H9 (cell line): ENCODE results near the gene SH2D3C. TPM values are rescaled to one million over a fixed set of nuclear protein-coding genes. Genes with fewer than 3 reads are reported as not detected.

ENCODE experiments used
- DNase-seq: peaks from one replicate; pipeline ENCODE4 v3.0.0-alpha.2; 2017
- H2AFZ ChIP-seq: one replicate; pipeline ENCODE4 v1.6.1; 2013; ENCODE audit warnings: mild to moderate bottlenecking, low read length, control low read depth, moderate library complexity
- H2AK5ac ChIP-seq: 2 replicates; pipeline ENCODE4 v1.6.1; 2013; ENCODE audit warnings: low read length, control low read depth, mixed read lengths; ENCODE audit not compliant: insufficient read length
- H2BK120ac ChIP-seq: one replicate; pipeline ENCODE4 v1.6.1; 2013; ENCODE audit warnings: low read depth, mild to moderate bottlenecking, low read length, control low read depth, inconsistent platforms; ENCODE audit not compliant: poor library complexity, severe bottlenecking
- H2BK12ac ChIP-seq: 2 replicates; pipeline ENCODE4 v1.6.1; 2013; ENCODE audit warnings: low read length, control low read depth, mixed read lengths, low read depth; ENCODE audit not compliant: insufficient read length
- H2BK15ac ChIP-seq: 2 replicates; pipeline ENCODE4 v1.6.1; 2013; ENCODE audit warnings: low read depth, low read length, control low read depth
- H2BK20ac ChIP-seq: one replicate; pipeline ENCODE4 v1.6.1; 2013; ENCODE audit warnings: low read depth, mild to moderate bottlenecking, low read length, control low read depth, inconsistent platforms; ENCODE audit not compliant: poor library complexity, severe bottlenecking
- H2BK5ac ChIP-seq: 2 replicates; pipeline ENCODE4 v1.6.1; 2013; ENCODE audit warnings: low read length, control low read depth, mixed read lengths; ENCODE audit not compliant: insufficient read length
- H3K14ac ChIP-seq: 2 replicates; pipeline ENCODE4 v1.6.1; 2013; ENCODE audit warnings: low read length, control low read depth; ENCODE audit not compliant: insufficient read depth
- H3K18ac ChIP-seq: 2 replicates; pipeline ENCODE4 v1.6.1; 2013; ENCODE audit warnings: low read depth, mild to moderate bottlenecking, mixed read lengths, low read length, control low read depth; ENCODE audit not compliant: insufficient read length
- H3K23ac ChIP-seq: 2 replicates; pipeline ENCODE4 v1.6.1; 2013; ENCODE audit warnings: low read length, control low read depth, mixed read lengths, low read depth; ENCODE audit not compliant: insufficient read length
- H3K23me2 ChIP-seq: 2 replicates; pipeline ENCODE4 v1.6.1; 2013; ENCODE audit warnings: low read depth, mild to moderate bottlenecking, mixed read lengths, low read length, control low read depth; ENCODE audit not compliant: insufficient read length, poor library complexity, severe bottlenecking
- H3K27ac ChIP-seq: 2 replicates; pipeline ENCODE4 v1.5.1; 2013; ENCODE audit warnings: low read length, control low read depth, mixed read lengths, low read depth; ENCODE audit not compliant: insufficient read length
- H3K27me3 ChIP-seq: 2 replicates; pipeline ENCODE4 v1.6.1; 2013; ENCODE audit warnings: low read length, control low read depth, inconsistent platforms; ENCODE audit not compliant: insufficient read depth
- H3K4ac ChIP-seq: 2 replicates; pipeline ENCODE4 v1.6.1; 2013; ENCODE audit warnings: low read depth, mild to moderate bottlenecking, control low read depth, inconsistent platforms, low read length, moderate library complexity
- H3K4me1 ChIP-seq: 2 replicates; pipeline ENCODE4 v1.6.1; 2013; ENCODE audit warnings: low read length, control low read depth, inconsistent platforms; ENCODE audit not compliant: insufficient read depth
- H3K4me2 ChIP-seq: 2 replicates; pipeline ENCODE4 v1.6.1; 2013; ENCODE audit warnings: low read length, control low read depth, mixed read lengths; ENCODE audit not compliant: insufficient read length, insufficient read depth
- H3K56ac ChIP-seq: 2 replicates; pipeline ENCODE4 v1.6.1; 2013; ENCODE audit warnings: low read depth, mild to moderate bottlenecking, mixed read lengths, low read length, control low read depth; ENCODE audit not compliant: insufficient read length
- H3K79me1 ChIP-seq: 2 replicates; pipeline ENCODE4 v1.6.1; 2013; ENCODE audit warnings: low read depth, mild to moderate bottlenecking, moderate library complexity, low read length, control low read depth, inconsistent platforms; ENCODE audit not compliant: insufficient read depth, poor library complexity, severe bottlenecking
- H3K79me2 ChIP-seq: 2 replicates; pipeline ENCODE4 v1.6.1; 2013; ENCODE audit warnings: low read length, control low read depth, inconsistent platforms; ENCODE audit not compliant: insufficient read depth
- H3K9ac ChIP-seq: 2 replicates; pipeline ENCODE4 v1.6.1; 2013; ENCODE audit warnings: low read length, control low read depth, mixed read lengths; ENCODE audit not compliant: insufficient read length; ENCODE audit errors: extremely low read depth
- H3K9me3 ChIP-seq: one replicate; pipeline ENCODE4 v1.6.1; 2013; ENCODE audit warnings: low read depth, low read length, inconsistent platforms; ENCODE audit not compliant: control insufficient read depth
- H3T11ph ChIP-seq: one replicate; pipeline ENCODE4 v1.6.1; 2013; ENCODE audit warnings: mild to moderate bottlenecking, low read length, control low read depth, inconsistent platforms
- H4K20me1 ChIP-seq: one replicate; pipeline ENCODE4 v1.6.1; 2013; ENCODE audit not compliant: control insufficient read depth, insufficient read length, insufficient read depth
- H4K5ac ChIP-seq: 2 replicates; pipeline ENCODE4 v1.6.1; 2013; ENCODE audit warnings: low read depth, mild to moderate bottlenecking, mixed read lengths, low read length, control low read depth; ENCODE audit not compliant: insufficient read length
- H4K8ac ChIP-seq: replicated peaks from 2 replicates; pipeline ENCODE4 v1.6.1; 2013; ENCODE audit warnings: low read length, control low read depth, mixed read lengths, low read depth; ENCODE audit not compliant: insufficient read length
- H4K91ac ChIP-seq: 2 replicates; pipeline ENCODE4 v1.6.1; 2013; ENCODE audit warnings: low read depth, mild to moderate bottlenecking, moderate library complexity, mixed read lengths, low read length, control low read depth; ENCODE audit not compliant: insufficient read length
- H3K27ac Mint-ChIP-seq, 3 experiments: 2 replicates in 2 of 3; 3 replicates in 1 of 3; pipeline ENCODE4 v1.8.0; 2020 to 2021; ENCODE audit warnings: mixed read lengths in 3 of 3, mild to moderate bottlenecking in 1 of 3, moderate library complexity in 1 of 3
- H3K27me3 Mint-ChIP-seq: 2 replicates; pipeline ENCODE4 v1.8.0; 2021; ENCODE audit warnings: low read depth, mild to moderate bottlenecking, moderate library complexity, mixed read lengths
- H3K36me3 Mint-ChIP-seq, 3 experiments: 2 replicates in 2 of 3; 3 replicates in 1 of 3; pipeline ENCODE4 v1.8.0; 2020 to 2021; ENCODE audit warnings: low read depth in 3 of 3, mixed read lengths in 3 of 3; ENCODE audit not compliant: insufficient read depth in 1 of 3
- H3K4me1 Mint-ChIP-seq, 2 experiments: 2 replicates each; pipeline ENCODE4 v1.8.0; 2020; ENCODE audit warnings: mixed read lengths in 2 of 2
- H3K4me3 Mint-ChIP-seq, 2 experiments: 2 replicates in 1 of 2; 3 replicates in 1 of 2; pipeline ENCODE4 v1.8.0; 2020 to 2021; ENCODE audit warnings: mild to moderate bottlenecking in 2 of 2, mixed read lengths in 2 of 2, moderate library complexity in 1 of 2
- H3K9me3 Mint-ChIP-seq, 2 experiments: 2 replicates in 1 of 2; 3 replicates in 1 of 2; pipeline ENCODE4 v1.8.0; 2020; ENCODE audit warnings: mild to moderate bottlenecking in 2 of 2, mixed read lengths in 2 of 2, moderate library complexity in 1 of 2
- WGBS: extraction: QIAGEN DNeasy Blood & Tissue Kit; methylation state at CpG from one replicate; pipeline ENCODE4 v1.1.7; 2013; ENCODE audit warnings: missing lambda C conversion rate, low lambda C conversion rate, mixed read lengths; ENCODE audit not compliant: insufficient read length; ENCODE audit errors: extremely low coverage; 5-methylcytosine and 5-hydroxymethylcytosine counted together
- total RNA-seq: library from RNA; stranded (reverse); gene quantifications from 2 replicates; pipeline ENCODE4 v1.2.1, GENCODE V29; 2021
- TF ChIP-seq, protein P1 (sequence below): fragments of 200-600 bp; sonication (generic); conservative IDR thresholded peaks from 3 replicates; pipeline ENCODE4 v1.8.0; 2021; ENCODE audit warnings: antibody characterized with exemption, mild to moderate bottlenecking

SH2D3C gene
- total RNA-seq, 1 experiment from 2014 or later = 1.7 TPM

- Mint-ChIP-seq H3K4me1 (peaks cover 2 to 7% of the 10 kb centered on the region in 2 experiments), H3K27ac (no peak overlapping the region), H3K27me3 (peaks cover 4% of the 10 kb centered on the region), H3K4me3 (no peak overlapping the region), H3K9me3 (no peaks in the 10 kb centered on the region), H3K36me3 (peaks cover 0 to 4% (median 0%) of the 10 kb centered on the region in 3 experiments; a peak in 2 of 7 replicates)
- no peak overlapping the region for H3K23ac ChIP-seq
- WGBS = no CpG with 5 or more reads among the region's 5 CpGs
- H2BK15ac ChIP-seq = no peak overlapping the region
- TF ChIP-seq, protein P1, sequence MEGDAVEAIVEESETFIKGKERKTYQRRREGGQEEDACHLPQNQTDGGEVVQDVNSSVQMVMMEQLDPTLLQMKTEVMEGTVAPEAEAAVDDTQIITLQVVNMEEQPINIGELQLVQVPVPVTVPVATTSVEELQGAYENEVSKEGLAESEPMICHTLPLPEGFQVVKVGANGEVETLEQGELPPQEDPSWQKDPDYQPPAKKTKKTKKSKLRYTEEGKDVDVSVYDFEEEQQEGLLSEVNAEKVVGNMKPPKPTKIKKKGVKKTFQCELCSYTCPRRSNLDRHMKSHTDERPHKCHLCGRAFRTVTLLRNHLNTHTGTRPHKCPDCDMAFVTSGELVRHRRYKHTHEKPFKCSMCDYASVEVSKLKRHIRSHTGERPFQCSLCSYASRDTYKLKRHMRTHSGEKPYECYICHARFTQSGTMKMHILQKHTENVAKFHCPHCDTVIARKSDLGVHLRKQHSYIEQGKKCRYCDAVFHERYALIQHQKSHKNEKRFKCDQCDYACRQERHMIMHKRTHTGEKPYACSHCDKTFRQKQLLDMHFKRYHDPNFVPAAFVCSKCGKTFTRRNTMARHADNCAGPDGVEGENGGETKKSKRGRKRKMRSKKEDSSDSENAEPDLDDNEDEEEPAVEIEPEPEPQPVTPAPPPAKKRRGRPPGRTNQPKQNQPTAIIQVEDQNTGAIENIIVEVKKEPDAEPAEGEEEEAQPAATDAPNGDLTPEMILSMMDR = no peak
- no peaks in the 10 kb centered on the region for H3K79me2 ChIP-seq
- no peak overlapping the region for H3K18ac ChIP-seq
- no peaks in the 10 kb centered on the region for H3K79me1 ChIP-seq
- H4K5ac ChIP-seq = no peak overlapping the region
- no peak overlapping the region for H4K8ac ChIP-seq
- H3K9me3 ChIP-seq = no peaks in the 10 kb centered on the region
- H3K14ac ChIP-seq = no peak overlapping the region
- H2BK12ac ChIP-seq = no peak overlapping the region
- H2BK20ac ChIP-seq = no peak overlapping the region
- no peak overlapping the region for H2AK5ac ChIP-seq
- H3K27ac ChIP-seq = no peak overlapping the region
- H2BK5ac ChIP-seq = no peak overlapping the region
- no peaks in the 10 kb centered on the region for H4K20me1 ChIP-seq
- H3K27me3 ChIP-seq = no peaks in the 10 kb centered on the region
- no peak overlapping the region for H4K91ac ChIP-seq
- H3K9ac ChIP-seq = no peak overlapping the region
- H3K4me1 ChIP-seq = no peaks in the 10 kb centered on the region
- H3T11ph ChIP-seq = no peak overlapping the region
- H2BK120ac ChIP-seq = no peak overlapping the region
- peaks cover 4% of the 10 kb centered on the region for H3K23me2 ChIP-seq
- H3K56ac ChIP-seq = no peak overlapping the region
- no peak overlapping the region for H3K4ac ChIP-seq
- DNase-seq = no peak
- no peak overlapping the region for H3K4me2 ChIP-seq
- no peak overlapping the region for H2AFZ ChIP-seq
These were observed 80.9 kb downstream of the SH2D3C start for GRCh38 chr9:127697575-127697974.
